ENCODE data around the gene TBC1D21.

- no peak for TF ChIP-seq BHLHE40 (IDR thresholded peaks at IDR 0.05; ENCODE audit: borderline replicate concordance)
- no peak for TF ChIP-seq TARDBP (IDR thresholded peaks at IDR 0.05)
- no peak for TF ChIP-seq SUZ12 (IDR thresholded peaks at IDR 0.05)
- TF ChIP-seq ELF4 (IDR thresholded peaks at IDR 0.05), result no peak
- no peak for TF ChIP-seq SP1 (IDR thresholded peaks at IDR 0.05)
- TF ChIP-seq CTBP1 (IDR thresholded peaks at IDR 0.05; ENCODE audit: borderline replicate concordance), result no peak
- TF ChIP-seq ZNF384 (IDR thresholded peaks at IDR 0.05), result no peak
These were observed 26.1 kb downstream of the TBC1D21 start for GRCh38 chr15:73899197-73900094.

All from HEK293T (cell line).